HG03097 (cell line): ENCODE data around the gene PTDSS2.
"Not testable (repeated sequence)": the region's sequence is repeated elsewhere in the genome, so short reads cannot be mapped to it uniquely, and the experiment has no call there.

ENCODE experiments used
- ATAC-seq: cut with Tn5 transposase; IDR thresholded peaks from one replicate; pipeline ENCODE4 v1.9.1; 2021; ENCODE audit not compliant: unreplicated experiment, low FRiP score

PTDSS2 gene

DNA sequence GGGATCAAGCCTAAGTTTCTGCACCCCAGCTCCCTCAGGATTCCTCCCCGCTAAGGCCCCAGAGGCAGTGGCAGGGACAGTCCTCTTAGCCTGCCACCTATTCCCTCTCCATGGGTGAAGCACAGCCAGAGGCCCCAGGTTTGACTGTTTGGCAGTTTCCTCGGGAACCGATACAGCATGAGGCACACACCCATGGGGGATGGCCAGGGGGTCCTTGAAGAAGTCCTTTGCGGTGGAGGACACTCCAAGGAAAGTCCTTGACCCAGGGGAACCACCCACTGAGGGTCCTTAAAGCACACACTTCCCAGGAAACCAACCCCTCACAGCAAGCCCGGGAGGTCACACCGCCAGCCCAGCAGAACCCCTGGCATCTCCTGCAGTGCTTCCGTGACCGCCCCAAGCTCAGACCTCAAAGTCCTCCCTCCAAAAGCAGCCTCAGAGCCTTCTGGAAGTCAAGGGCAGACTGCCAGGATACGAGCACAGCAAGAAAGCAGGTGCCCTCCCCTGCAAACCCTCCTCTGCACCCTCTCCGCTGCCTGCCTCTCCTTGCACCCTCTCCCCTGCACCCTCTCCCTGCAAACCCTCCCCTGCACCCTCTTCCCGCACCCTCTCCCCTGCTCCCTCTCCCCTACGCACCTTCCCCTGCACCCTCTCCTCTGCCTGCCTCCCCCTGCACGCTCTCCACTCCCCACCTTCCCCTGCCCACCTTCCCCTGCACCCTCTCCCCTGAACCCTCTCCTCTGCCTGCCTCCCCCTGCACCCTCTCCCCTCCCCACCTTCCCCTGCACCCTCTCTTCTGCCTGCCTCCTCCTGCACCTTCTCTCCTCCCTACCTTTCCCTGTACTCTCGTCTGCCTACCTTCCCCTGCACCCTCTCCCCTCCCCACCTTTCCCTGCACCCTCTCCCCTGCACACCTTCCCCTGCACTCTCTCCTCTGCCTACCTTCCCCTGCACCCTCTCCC lies 36.7 kb upstream of the PTDSS2 start:
- no peak for ATAC-seq

GRCh38 chr11:414318-414857 lies 35.7 kb upstream of the PTDSS2 start:
- ATAC-seq: no peak

GRCh38 chr11:415640-416041 lies 34.4 kb upstream of the PTDSS2 start:
- no peak for ATAC-seq

DNA sequence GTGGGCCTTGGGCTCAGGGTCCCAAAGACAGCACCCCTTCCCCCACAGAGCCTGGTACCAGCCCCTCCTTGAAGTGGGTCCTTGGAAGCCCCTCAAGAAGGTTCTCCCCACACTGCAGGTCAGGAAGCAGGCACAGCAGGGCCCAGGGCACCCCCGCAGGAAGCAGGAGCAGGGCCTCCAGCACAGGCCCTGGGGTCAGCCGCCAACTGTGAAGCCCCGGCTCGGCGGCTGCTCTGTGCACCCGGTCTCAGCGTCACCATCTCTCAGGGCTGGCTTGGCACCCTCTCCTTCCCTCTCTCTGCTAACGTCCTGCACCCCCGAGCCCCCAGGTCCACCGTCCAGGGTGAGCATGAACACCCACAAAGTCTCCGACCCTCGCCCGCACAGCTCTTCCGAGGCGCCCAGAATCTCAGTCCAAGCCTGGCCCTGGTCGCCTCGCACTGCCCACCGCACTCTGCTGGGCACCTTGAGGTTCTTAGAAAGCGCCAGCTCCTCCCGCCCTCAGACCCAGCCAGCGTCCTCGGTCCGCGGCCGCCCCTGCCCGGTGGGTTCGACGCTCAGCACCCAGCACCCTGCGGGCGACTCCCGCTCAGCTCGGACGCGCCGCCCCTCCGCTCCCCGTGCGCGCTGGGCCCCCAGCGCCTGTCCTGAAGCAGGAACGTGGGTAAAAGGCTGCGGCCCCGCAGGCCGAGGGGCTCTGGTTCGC lies 33.9 kb upstream of the PTDSS2 start:
- no peak for ATAC-seq

- no peak for ATAC-seq
These were observed 33.1 kb upstream of the PTDSS2 start for GRCh38 chr11:416757-417621.

DNA sequence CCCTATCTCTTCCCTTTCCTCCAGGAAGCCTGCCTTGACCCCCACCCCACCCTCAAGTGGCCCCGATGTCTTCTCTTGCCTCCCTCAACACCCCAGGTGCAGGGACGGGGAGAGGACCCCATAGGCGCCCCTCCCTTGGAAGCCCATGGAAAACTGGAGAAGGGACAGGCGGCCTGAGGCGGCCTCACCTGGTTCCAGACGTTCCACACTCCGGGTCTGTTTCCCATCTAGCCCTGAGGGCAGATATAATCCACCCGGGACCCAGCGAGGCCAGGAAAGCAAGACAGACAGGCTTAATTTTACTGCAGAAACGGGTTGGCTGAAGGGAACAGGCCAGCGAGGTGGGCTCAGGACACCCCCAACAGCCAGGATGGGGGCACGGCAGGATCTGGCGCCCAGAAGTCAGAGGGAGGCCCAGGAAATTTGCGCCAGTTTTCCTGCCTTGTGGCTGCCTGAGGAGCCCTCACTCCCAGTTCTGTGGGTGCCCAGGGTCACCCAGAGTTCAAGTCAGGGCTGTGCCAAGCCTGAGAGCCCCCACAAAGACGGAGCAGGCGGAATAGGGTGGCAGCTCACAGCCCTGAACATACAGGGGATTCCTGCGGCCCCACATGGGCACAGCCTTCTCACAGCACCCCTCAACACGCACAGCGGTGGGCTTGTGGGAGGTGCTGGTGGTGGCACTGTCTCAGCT lies 32.3 kb upstream of the PTDSS2 start:
- ATAC-seq: no peak

- no peak for ATAC-seq
These were observed 31.5 kb upstream of the PTDSS2 start for GRCh38 chr11:418343-419247.

DNA sequence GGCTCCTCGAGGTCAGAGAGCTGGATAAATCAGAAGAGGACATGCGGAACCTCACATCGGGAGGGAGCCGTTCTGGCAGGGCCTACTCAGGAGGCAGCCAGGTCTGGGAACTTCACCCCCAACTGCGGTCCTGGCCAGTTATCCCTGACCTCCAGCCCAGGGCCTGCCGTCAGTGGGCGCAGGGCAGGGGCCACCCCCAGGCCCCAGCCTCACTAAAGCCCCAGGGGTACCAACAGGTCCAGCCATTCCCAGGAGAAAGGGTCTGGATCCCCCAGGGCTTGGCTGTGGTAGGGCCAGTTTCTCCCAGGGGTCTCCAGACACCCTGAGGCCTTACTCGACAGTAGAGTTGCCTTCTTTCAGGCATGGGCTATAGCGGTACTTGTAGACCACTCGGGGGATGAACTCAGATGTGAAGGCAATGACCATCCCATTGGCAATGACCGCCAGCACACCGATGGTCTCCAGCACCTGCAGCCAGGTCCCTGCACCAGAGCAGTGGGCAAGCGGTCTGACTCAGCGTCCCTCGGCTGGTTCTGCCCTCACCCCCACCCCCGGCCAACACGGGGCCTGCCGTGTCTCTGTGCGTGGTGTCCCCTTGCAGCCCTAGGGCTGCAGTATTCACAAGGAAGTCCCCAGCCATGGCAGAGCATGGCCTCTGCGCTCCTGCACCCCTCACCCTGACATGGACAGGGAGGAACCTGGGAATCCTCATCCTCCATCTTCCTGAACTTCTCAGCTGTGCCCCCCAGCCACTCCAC lies 30.7 kb upstream of the PTDSS2 start:
- ATAC-seq: no peak

DNA sequence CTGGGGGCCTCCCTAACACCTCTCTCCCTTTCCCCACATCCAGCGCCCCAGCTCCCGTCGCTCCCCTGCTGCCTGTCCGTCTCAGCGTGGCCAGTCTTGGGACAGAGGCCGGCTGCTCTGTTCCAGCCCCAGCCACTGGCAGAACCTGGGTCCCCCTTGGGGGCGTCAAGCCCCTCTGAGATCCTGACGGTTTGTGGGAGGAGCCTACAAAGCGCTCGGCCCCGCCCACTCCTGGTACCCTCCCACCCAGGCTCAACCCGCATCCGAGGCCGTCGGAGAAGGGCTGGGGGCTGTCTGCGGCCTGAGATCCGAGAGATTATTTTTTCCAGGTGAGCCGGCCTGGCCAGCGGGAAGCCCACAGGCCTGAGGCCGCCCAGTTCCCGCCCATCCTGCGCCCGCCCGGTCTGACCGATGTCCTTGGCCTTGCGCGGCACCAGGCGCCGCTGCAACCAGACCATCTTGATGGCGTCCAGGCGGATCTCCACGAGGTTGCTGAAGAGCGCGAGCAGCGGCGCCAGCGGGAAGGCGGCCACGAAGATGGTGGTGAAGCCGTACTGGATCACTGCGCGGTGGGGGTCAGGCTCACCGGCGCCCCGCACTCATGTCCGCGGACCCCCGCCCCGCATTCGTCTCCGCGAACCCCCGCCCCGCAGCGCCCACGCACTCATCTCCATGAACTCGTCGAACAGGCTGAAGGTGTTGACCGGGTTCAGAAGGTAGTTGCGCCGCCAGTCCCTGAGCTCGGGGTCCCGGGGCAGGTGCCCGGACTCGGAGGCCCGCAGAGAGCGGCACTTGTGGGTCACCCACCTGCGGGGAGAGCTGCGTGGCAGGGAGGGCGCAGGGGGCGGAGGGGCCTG lies 29.8 kb upstream of the PTDSS2 start:
- ATAC-seq: no peak

- ATAC-seq: no peak
These were observed 29.2 kb upstream of the PTDSS2 start for GRCh38 chr11:420911-421321.

GRCh38 chr11:422249-422656 lies 27.8 kb upstream of the PTDSS2 start:
- ATAC-seq: no peak

DNA sequence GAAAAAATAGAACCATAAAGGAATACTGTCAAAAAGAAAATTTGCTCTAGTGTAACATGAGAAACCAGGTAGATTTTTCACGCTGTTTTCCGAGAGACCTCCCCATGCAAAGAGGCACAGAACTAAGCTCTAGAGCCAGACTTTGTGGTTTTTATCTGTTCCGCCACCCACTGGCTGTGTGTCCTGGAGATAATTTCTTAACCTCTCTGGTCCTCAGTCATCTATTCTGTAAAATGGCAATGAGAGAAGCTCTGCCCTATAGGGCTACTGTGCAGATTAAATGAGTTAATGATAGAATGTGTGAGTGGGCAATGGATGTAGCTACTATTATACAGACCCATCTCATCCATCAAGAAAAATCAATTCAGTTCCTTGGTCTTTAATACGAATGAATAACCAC lies 25.8 kb upstream of the PTDSS2 start:
- no peak for ATAC-seq

- ATAC-seq: not testable (repeated sequence)
These were observed 25.3 kb upstream of the PTDSS2 start for GRCh38 chr11:424766-425165.

DNA sequence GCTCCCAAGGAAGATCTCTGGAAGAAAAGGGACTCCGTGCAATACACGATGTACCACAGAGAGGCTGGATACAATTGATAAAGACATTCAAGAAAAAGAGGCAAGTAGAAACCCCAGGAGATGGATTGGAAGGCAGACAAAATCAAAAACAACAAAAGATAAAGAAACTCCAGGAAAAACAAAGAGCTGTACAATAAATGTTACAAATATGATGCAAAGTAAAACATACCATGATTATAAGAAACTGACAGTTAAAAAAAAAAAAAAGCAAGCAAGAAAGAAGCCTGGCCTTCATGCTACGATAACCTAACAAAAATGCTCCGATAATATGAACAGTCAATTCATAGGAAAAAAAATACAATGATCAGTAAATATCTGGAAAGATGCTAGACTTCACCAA lies 24.8 kb upstream of the PTDSS2 start:
- ATAC-seq: no peak

- ATAC-seq: no peak
These were observed 23.2 kb upstream of the PTDSS2 start for GRCh38 chr11:426851-427250.

DNA sequence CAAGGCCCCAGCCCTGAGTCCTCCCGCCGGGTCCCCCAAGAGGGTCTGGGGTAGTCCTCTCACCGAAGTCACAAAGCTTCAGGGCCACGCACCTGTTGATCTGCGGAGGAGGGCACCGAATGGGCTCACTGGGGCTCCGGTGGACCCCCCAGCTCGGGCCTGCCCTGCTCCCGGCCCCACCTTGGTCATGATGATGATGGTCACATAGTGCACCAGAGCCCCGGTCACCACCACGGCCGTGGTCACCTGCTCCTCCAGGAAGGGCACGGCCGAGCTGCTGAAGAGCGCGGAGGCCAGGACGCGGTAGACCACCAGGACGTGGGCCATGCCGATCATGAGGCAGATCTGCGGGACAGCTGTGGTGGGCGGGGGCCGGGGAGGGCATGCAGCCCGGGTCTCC lies 21.8 kb upstream of the PTDSS2 start:
- no peak for ATAC-seq

- ATAC-seq: no peak
These were observed 20.7 kb upstream of the PTDSS2 start for GRCh38 chr11:429391-429790.
